Stomach (tissue), 9 donors: ENCODE measurements around the gene RALA. TPM values are rescaled to one million over a fixed set of nuclear protein-coding genes. Genes with fewer than 3 reads are reported as not detected.

Source experiments
- DNase-seq, 2 donors: peaks; one replicate each; pipeline versions ENCODE4 v3.0.0 to v3.0.0-alpha.2; 2013 to 2019
- H3K27ac ChIP-seq, 5 donors: fragments of 200-600 bp in 4 of 5; sonication (generic) in 4 of 5; one replicate each; pipeline ENCODE4 v1.5.1; 2013 to 2019; ENCODE audit warnings: mild to moderate bottlenecking in 1 of 5, moderate library complexity in 1 of 5
- H3K27me3 ChIP-seq, 3 donors: fragments of 200-600 bp; sonication (generic); one replicate each; pipeline ENCODE4 v1.5.1; 2017 to 2019; ENCODE audit warnings: mixed run types in 1 of 3
- H3K36me3 ChIP-seq, 4 donors: fragments of 200-600 bp; sonication (generic); 1 replicate in 3 of 4; 2 replicates in 1 of 4; pipeline ENCODE4 v1.5.1; 2016 to 2019
- H3K4me1 ChIP-seq, 4 donors: fragments of 200-600 bp; sonication (generic); one replicate each; pipeline ENCODE4 v1.5.1; 2016 to 2019
- H3K4me3 ChIP-seq, 4 donors: fragments of 200-600 bp; sonication (generic) in 3 of 4; one replicate each; pipeline ENCODE4 v1.5.1; 2016 to 2019; ENCODE audit warnings: mild to moderate bottlenecking in 1 of 4
- H3K9me3 ChIP-seq, 4 donors: fragments of 200-600 bp; sonication (generic); one replicate each; pipeline ENCODE4 v1.5.1; 2016 to 2019
- CTCF ChIP-seq, 7 experiments: fragments of 450-650 bp in 4 of 7; fragments of 200-600 bp in 3 of 7; sonication (generic) in 3 of 7; IDR thresholded peaks; one replicate each; pipeline ENCODE4 v1.5.1; 2016 to 2019; ENCODE audit warnings: antibody characterized with exemption in 7 of 7, control low read depth in 2 of 7, mild to moderate bottlenecking in 1 of 7
- EP300 ChIP-seq: sonication (generic); formaldehyde crosslinking; IDR thresholded peaks from one replicate; pipeline ENCODE4 v1.6.1; 2017; ENCODE audit warnings: antibody characterized with exemption
- POLR2A ChIP-seq, 4 donors: fragments of 450-650 bp; IDR thresholded peaks; one replicate each; pipeline ENCODE4 v1.6.1; 2016; ENCODE audit warnings: antibody characterized with exemption in 4 of 4, control low read depth in 2 of 4, mild to moderate bottlenecking in 1 of 4, moderate library complexity in 1 of 4
- POLR2AphosphoS5 ChIP-seq, 3 donors: sonication (generic); formaldehyde crosslinking; IDR thresholded peaks; one replicate each; pipeline ENCODE4 v1.6.1; 2016; ENCODE audit warnings: antibody characterized with exemption in 3 of 3
- WGBS, 5 donors: extraction: QIAGEN DNeasy Blood & Tissue Kit in 3 of 5; methylation state at CpG; one replicate each; pipeline versions ENCODE4 v1.1.5 to v1.1.7; 2013 to 2018; 5-methylcytosine and 5-hydroxymethylcytosine counted together
- intact Hi-C: fragments of 100-400 bp; cut with DNase I; formaldehyde crosslinking; loops from one replicate; pipeline ENCODE4 v1.15.1; 2023; ENCODE audit warnings: low total_unique reads
- polyA plus RNA-seq, 3 donors: library from polyadenylated mRNA; stranded (reverse); fragments of 200-250 nt; gene quantifications; one replicate each; pipeline ENCODE4 v1.2.3, GENCODE V29; 2013
- total RNA-seq, 5 donors: library from RNA; depleted of rRNA; stranded (reverse); fragments of >200 nt; gene quantifications; one replicate each; pipeline versions ENCODE4 v1.1.0 to v1.2.3, GENCODE V29; 2014 to 2016
- donor health status: healthy with polysubstance abuse.
- donor health status: Bipolar disorder and iron deficiency.
- donor health status: healthy.

The RALA gene
- total and polyA plus RNA-seq, 8 donors, result 10.6 to 57.0 (median 31.6) TPM

DNA sequence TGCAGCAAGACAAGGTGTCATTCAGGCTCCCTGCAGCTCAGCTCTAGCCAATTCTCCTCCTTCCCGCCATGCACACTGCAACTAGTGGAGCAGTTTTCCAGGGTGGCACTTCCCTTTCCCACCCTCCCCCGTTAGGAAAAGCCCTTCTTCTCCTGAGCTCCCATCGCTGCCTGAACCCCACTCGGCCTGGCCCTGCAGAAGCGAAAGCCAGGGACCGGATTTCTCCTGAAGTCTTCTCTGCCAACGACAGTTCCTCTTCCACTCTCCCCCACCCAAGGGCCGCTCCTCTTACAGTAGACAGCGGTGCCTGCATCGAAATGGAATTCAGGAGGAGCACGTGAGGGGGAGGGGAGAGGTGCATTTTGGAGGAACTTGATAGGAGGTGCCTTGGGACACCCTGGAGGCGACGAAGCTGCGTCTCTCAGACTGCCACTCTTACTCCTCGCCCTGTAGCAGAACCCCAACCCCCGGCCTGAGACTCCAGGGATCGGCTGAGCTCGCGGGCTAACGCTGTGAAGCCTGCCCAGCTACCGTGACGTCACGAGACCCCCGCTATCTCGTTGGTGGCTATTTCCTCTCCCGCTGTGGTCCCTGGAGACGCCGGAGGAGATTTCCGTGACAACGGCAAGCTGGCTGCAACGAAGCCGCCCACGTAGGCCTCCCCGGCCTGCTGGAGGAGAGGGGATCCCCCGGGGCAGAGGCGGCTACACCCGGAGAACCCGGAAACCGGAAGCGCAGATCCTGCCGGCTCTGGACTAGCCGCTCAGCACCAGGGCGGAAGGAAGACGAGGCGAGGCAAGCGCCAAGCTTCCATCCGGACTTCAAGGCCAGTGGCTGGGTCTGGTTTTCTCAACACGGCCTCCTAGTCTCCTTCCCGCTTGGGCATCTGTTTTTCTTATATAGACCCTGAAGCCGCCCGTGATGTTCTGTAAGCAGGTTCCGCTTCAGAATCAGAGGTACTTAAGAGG is 109.7 kb downstream of the RALA start:
- Histone ChIP-seq H3K27ac (peak overlapping the region; percentile 48 to 89 (median 83)), H3K27me3 (no peaks in the 10 kb centered on the region), H3K4me1 (peaks cover 22 to 31% (median 29%) of the 10 kb centered on the region in 4 donors), H3K36me3 (no peaks in the 10 kb centered on the region), H3K4me3 (peak overlapping the region; percentile 54 to 67 (median 62)), H3K9me3 (no peaks in the 10 kb centered on the region)
- WGBS, 5 donors, result 2 to 4% (median 3%) methylated on average over 44 to 52 of the region's 52 CpGs
- DNase-seq, result peak; percentile 89 to 98
- TF ChIP-seq CTCF (IDR thresholded peaks at IDR 0.05) (no peak), POLR2AphosphoS5 (IDR thresholded peaks at IDR 0.05) (peak; percentile 24 to 78 (median 63))
- intact Hi-C loops, result no loop called here

DNA sequence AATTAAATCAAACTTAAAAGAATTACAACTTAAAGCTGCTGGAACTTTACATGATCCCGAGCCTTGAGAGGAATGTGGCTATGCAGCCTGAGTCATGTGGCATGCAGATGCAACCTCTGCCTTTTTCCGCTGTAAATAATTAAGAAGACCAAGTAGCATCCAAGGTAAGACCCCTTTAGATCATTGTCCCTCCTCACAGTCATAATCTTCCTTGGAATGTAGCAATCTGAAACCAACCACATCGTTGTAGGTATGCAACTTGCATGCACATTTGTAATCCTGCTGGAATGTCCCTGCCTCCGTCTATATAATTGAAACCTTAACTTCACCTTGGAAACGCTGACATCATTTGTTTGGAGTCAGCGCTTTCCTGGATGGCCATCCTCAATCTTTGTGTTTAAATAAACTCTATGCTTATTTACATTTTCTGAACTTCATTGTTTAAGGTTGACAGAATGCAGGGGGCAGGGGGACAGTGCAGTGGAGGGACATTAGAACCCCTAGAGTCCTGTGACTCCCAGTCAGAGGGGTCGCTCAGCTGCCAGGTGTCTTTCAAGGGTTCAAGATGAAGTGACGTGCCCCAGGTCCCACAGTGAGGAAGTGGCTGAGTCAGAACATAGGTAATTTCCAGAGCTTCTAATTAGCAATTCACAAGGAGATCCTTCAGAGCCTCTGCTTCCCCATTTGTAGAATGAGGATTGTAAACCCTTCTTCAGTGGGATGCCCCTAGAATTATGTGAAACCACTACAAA is 110.7 kb downstream of the RALA start:
- WGBS, 5 donors, result 17 to 23% (median 21%) methylated on average over 8 of the region's 8 CpGs
- H3K4me3 ChIP-seq, result peak overlapping the region; percentile 54 to 67 (median 62)
- H3K27ac ChIP-seq, result peak overlapping the region; percentile 48 to 89 (median 83)
- no peaks in the 10 kb centered on the region for H3K36me3 ChIP-seq
- no peaks in the 10 kb centered on the region for H3K27me3 ChIP-seq
- H3K9me3 ChIP-seq, result no peaks in the 10 kb centered on the region
- peak in 1 of 2 donors; percentile 75 for DNase-seq
- H3K4me1 ChIP-seq, result peaks cover 22 to 31% (median 29%) of the 10 kb centered on the region in 4 donors
- TF ChIP-seq POLR2A (IDR thresholded peaks at IDR 0.05) (no peak), EP300 (no peak), CTCF (IDR thresholded peaks at IDR 0.05) (no peak), POLR2AphosphoS5 (IDR thresholded peaks at IDR 0.05) (no peak)
- intact Hi-C loops, result no loop called here

GRCh38 chr7:39734633-39735004 is 111.2 kb downstream of the RALA start:
- Histone ChIP-seq H3K27me3 (no peaks in the 10 kb centered on the region), H3K27ac (peak overlapping the region in 2 of 5 donors; percentile 83 to 85), H3K4me3 (peak overlapping the region; percentile 54 to 67 (median 62)), H3K36me3 (no peaks in the 10 kb centered on the region), H3K9me3 (no peaks in the 10 kb centered on the region), H3K4me1 (peaks cover 22 to 31% (median 29%) of the 10 kb centered on the region in 4 donors)
- intact Hi-C loops, result no loop called here
- 58 to 66% (median 63%) methylated on average over 2 of the region's 2 CpGs for WGBS, 5 donors
- DNase-seq, result no peak
- TF ChIP-seq CTCF (IDR thresholded peaks at IDR 0.05), result no peak
- TF ChIP-seq EP300, result no peak
- no peak for TF ChIP-seq POLR2A (IDR thresholded peaks at IDR 0.05)
- no peak for TF ChIP-seq POLR2AphosphoS5 (IDR thresholded peaks at IDR 0.05)

GRCh38 chr7:39735903-39736302 is 112.5 kb downstream of the RALA start:
- Histone ChIP-seq H3K27ac (no peak overlapping the region), H3K36me3 (no peaks in the 10 kb centered on the region), H3K9me3 (no peaks in the 10 kb centered on the region), H3K4me1 (peaks cover 22 to 31% (median 29%) of the 10 kb centered on the region in 4 donors), H3K27me3 (no peaks in the 10 kb centered on the region), H3K4me3 (no peak overlapping the region)
- no peak for TF ChIP-seq CTCF (IDR thresholded peaks at IDR 0.05)
- TF ChIP-seq POLR2AphosphoS5 (IDR thresholded peaks at IDR 0.05), result no peak
- TF ChIP-seq EP300, result no peak
- no peak for TF ChIP-seq POLR2A (IDR thresholded peaks at IDR 0.05)
- no peak for DNase-seq
- WGBS, 5 donors, result 59 to 71% (median 67%) methylated on average over 4 of the region's 4 CpGs
- intact Hi-C loops, result no loop called here
